Ascending aorta (tissue), 2 donors: Measurements from ENCODE around the gene RNF183. TPM values are rescaled to one million over a fixed set of nuclear protein-coding genes. Genes with fewer than 3 reads are reported as not detected.

Experiments
- DNase-seq, 2 donors: peaks; one replicate each; pipeline ENCODE4 v3.0.0-alpha.2; 2019; ENCODE audit warnings: low spot score in 2 of 2
- H3K27ac ChIP-seq, 2 donors: fragments of 200-600 bp; sonication (generic); one replicate each; pipeline ENCODE4 v1.5.1; 2016 to 2017; ENCODE audit warnings: mild to moderate bottlenecking in 1 of 2
- H3K27me3 ChIP-seq: fragments of 200-600 bp; sonication (generic); one replicate; pipeline ENCODE4 v1.5.1; 2017
- H3K36me3 ChIP-seq, 2 donors: fragments of 200-600 bp; sonication (generic); one replicate each; pipeline ENCODE4 v1.5.1; 2016
- H3K4me1 ChIP-seq, 2 donors: fragments of 200-600 bp; sonication (generic); one replicate each; pipeline ENCODE4 v1.5.1; 2016 to 2017; ENCODE audit warnings: mild to moderate bottlenecking in 1 of 2
- H3K4me3 ChIP-seq, 2 donors: fragments of 200-600 bp; sonication (generic); one replicate each; pipeline ENCODE4 v1.5.1; 2016 to 2017; ENCODE audit warnings: mild to moderate bottlenecking in 1 of 2
- H3K9me3 ChIP-seq, 2 donors: fragments of 200-600 bp; sonication (generic); one replicate each; pipeline ENCODE4 v1.5.1; 2016
- CTCF ChIP-seq, 3 experiments: fragments of 200-600 bp in 2 of 3; fragments of 450-650 bp in 1 of 3; sonication (generic) in 2 of 3; IDR thresholded peaks; one replicate each; pipeline ENCODE4 v1.5.1; 2016 to 2019; ENCODE audit warnings: antibody characterized with exemption in 3 of 3, mild to moderate bottlenecking in 1 of 3, moderate library complexity in 1 of 3
- intact Hi-C: fragments of 100-400 bp; cut with DNase I; formaldehyde crosslinking; loops from one replicate; pipeline ENCODE4 v1.15.1; 2023
- total RNA-seq: library from RNA; depleted of rRNA; stranded (reverse); fragments of >200 nt; gene quantifications from one replicate; pipeline ENCODE4 v1.1.0, GENCODE V29; 2016

Gene RNF183
- total RNA-seq, 1 donor from 2014 or later: not detected

- Histone ChIP-seq H3K4me1 (no peaks in the 10 kb centered on the region), H3K36me3 (peaks cover 28 to 48% of the 10 kb centered on the region in 2 donors), H3K27me3 (no peaks in the 10 kb centered on the region), H3K4me3 (no peak overlapping the region), H3K9me3 (no peaks in the 10 kb centered on the region), H3K27ac (no peak overlapping the region)
- no peak for TF ChIP-seq CTCF (IDR thresholded peaks at IDR 0.05)
- intact Hi-C loops: no loop called here
- DNase-seq: no peak
These were observed 41.1 kb downstream of the RNF183 start for GRCh38 chr9:113261917-113262671.

GRCh38 chr9:113258282-113258681 is 44.9 kb downstream of the RNF183 start:
- Histone ChIP-seq H3K36me3 (peaks cover 19 to 45% of the 10 kb centered on the region in 2 donors), H3K4me1 (no peaks in the 10 kb centered on the region), H3K27ac (no peak overlapping the region), H3K27me3 (no peaks in the 10 kb centered on the region), H3K9me3 (no peaks in the 10 kb centered on the region), H3K4me3 (no peak overlapping the region)
- intact Hi-C loops: no loop called here
- TF ChIP-seq CTCF (IDR thresholded peaks at IDR 0.05): no peak
- DNase-seq: no peak

- no peak overlapping the region for H3K27ac ChIP-seq
- no peak overlapping the region for H3K4me3 ChIP-seq
- TF ChIP-seq CTCF (IDR thresholded peaks at IDR 0.05): no peak
- DNase-seq: no peak
- no peaks in the 10 kb centered on the region for H3K4me1 ChIP-seq
- H3K9me3 ChIP-seq: no peaks in the 10 kb centered on the region
- intact Hi-C loops: no loop called here
- H3K36me3 ChIP-seq: peaks cover 17 to 45% of the 10 kb centered on the region in 2 donors
- H3K27me3 ChIP-seq: no peaks in the 10 kb centered on the region
These were observed 45.3 kb downstream of the RNF183 start for GRCh38 chr9:113257863-113258262.

GRCh38 chr9:113255438-113255837 is 47.7 kb downstream of the RNF183 start:
- no peak overlapping the region for H3K4me3 ChIP-seq
- no peaks in the 10 kb centered on the region for H3K27me3 ChIP-seq
- H3K9me3 ChIP-seq: no peaks in the 10 kb centered on the region
- no peak for DNase-seq
- no peak overlapping the region for H3K27ac ChIP-seq
- TF ChIP-seq CTCF (IDR thresholded peaks at IDR 0.05): no peak
- no peaks in the 10 kb centered on the region for H3K4me1 ChIP-seq
- intact Hi-C loops: no loop called here
- H3K36me3 ChIP-seq: peaks cover 9 to 36% of the 10 kb centered on the region in 2 donors

- Histone ChIP-seq H3K27ac (no peak overlapping the region), H3K9me3 (no peaks in the 10 kb centered on the region), H3K27me3 (no peaks in the 10 kb centered on the region), H3K36me3 (peaks cover 9 to 32% of the 10 kb centered on the region in 2 donors), H3K4me3 (no peak overlapping the region), H3K4me1 (no peaks in the 10 kb centered on the region)
- TF ChIP-seq CTCF (IDR thresholded peaks at IDR 0.05): no peak
- intact Hi-C loops: no loop called here
- no peak for DNase-seq
These were observed 48.2 kb downstream of the RNF183 start for GRCh38 chr9:113254991-113255390.
